Measurements from ENCODE around the gene GREM2. TPM values are rescaled to one million over a fixed set of nuclear protein-coding genes. Genes with fewer than 3 reads are reported as not detected.

Gene GREM2
- total RNA-seq, 2 donors from 2014 or later, result under 0.01 TPM; not detected in 1

DNA sequence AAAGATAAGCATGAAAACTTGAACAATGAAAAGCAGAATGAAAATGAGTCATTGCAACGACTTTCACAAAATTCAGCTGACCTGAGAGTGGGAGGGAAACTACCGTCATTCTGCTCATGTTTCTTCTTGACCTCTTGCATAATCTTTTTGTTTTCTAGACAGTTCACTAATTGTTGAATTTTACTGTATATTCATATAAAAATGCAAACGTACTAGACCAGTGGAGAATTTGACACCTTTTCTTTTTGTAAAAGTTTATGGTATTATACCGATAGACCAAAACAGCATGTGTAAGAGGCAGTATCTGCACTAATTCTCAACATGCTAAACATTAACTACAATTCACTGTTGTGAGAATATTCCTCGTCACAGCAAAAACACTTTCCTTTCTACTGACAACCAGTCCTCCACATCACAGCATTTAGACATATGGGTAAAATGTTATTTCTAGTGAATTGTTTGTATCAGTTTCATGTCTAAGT is 137.8 kb downstream of the GREM2 start:
- no peak for ATAC-seq
- Histone ChIP-seq H3K9me3 (no peaks in the 10 kb centered on the region), H3K27me3 (no peaks in the 10 kb centered on the region), H3K27ac (no peak overlapping the region), H3K4me3 (no peak overlapping the region), H3K36me3 (replicated peaks in 1 of 2; ENCODE audit: insufficient read depth in 1 of 2, low read depth in 2 of 2) (no peaks in the 10 kb centered on the region), H3K4me1 (no peaks in the 10 kb centered on the region)
- DNase-seq, result no peak
- intact Hi-C loops (cut with DNase I), result no loop called here
- 22 to 23% methylated on average over 5 of the region's 5 CpGs for WGBS, 2 donors
- no peak for TF ChIP-seq CTCF (IDR thresholded peaks at IDR 0.05)
- no peak for TF ChIP-seq POLR2A (IDR thresholded peaks at IDR 0.05)

DNA sequence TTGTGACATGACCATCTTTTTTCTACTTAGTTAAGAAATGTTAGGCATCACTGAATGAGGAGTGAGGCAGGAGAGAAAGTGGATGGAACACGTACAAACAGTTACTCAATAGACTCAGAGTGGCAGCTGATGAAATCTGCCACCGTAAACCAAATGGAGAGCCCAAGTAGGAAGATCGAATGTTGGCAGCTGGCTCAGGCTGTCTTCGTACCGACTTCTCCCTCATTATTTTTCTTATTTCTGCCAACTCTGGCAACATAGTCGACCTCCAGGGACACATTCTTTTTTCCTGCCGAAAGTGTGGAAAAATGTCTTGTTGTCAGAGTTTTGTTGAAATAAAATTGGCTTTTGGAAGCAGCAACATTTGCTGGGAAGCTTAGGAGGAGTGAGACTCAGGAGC is 143.3 kb downstream of the GREM2 start:
- no peak for DNase-seq
- WGBS, 2 donors, result 68 to 71% methylated on average over 7 of the region's 7 CpGs
- Histone ChIP-seq H3K27me3 (no peaks in the 10 kb centered on the region), H3K4me3 (no peak overlapping the region), H3K36me3 (replicated peaks in 1 of 2; ENCODE audit: insufficient read depth in 1 of 2, low read depth in 2 of 2) (no peaks in the 10 kb centered on the region), H3K9me3 (no peaks in the 10 kb centered on the region), H3K27ac (no peak overlapping the region), H3K4me1 (no peaks in the 10 kb centered on the region)
- TF ChIP-seq CTCF (IDR thresholded peaks at IDR 0.05) (no peak), POLR2A (IDR thresholded peaks at IDR 0.05) (no peak)
- intact Hi-C loops (cut with DNase I), result no loop called here
- no peak for ATAC-seq

DNA sequence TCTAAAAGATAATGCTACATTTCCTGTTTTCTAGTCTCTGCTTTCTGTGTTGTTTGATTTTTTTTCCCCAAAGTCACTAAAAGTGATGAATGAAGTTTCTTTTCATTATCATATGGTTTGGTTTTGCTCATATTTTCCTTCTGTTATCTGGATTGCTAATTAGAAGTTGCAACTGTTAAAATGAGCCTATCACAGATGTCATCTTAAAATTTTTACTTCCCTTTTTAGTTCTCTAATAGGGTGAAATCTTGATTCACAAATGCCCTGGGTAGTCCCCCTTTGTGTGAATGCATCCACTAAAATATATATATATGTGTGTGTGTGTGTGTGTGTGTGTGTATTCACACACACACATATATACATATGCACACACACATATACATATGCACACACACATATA is 144.1 kb downstream of the GREM2 start:
- H3K36me3 ChIP-seq (replicated peaks in 1 of 2; ENCODE audit: insufficient read depth in 1 of 2, low read depth in 2 of 2), result no peaks in the 10 kb centered on the region
- H3K4me3 ChIP-seq, result no peak overlapping the region
- no peaks in the 10 kb centered on the region for H3K27me3 ChIP-seq
- intact Hi-C loops (cut with DNase I), result no loop called here
- DNase-seq (no peak), ATAC-seq (no peak)
- TF ChIP-seq CTCF (IDR thresholded peaks at IDR 0.05) (no peak), POLR2A (IDR thresholded peaks at IDR 0.05) (no peak)
- no peak overlapping the region for H3K27ac ChIP-seq
- no peaks in the 10 kb centered on the region for H3K4me1 ChIP-seq
- no peaks in the 10 kb centered on the region for H3K9me3 ChIP-seq

GRCh38 chr1:240466509-240466908 is 145.4 kb downstream of the GREM2 start:
- Histone ChIP-seq H3K36me3 (replicated peaks in 1 of 2; ENCODE audit: insufficient read depth in 1 of 2, low read depth in 2 of 2) (no peaks in the 10 kb centered on the region), H3K4me1 (no peaks in the 10 kb centered on the region), H3K27me3 (no peaks in the 10 kb centered on the region), H3K9me3 (no peaks in the 10 kb centered on the region), H3K27ac (no peak overlapping the region), H3K4me3 (no peak overlapping the region)
- WGBS, 2 donors, result 61 to 67% methylated on average over 4 of the region's 4 CpGs
- DNase-seq (no peak), ATAC-seq (no peak)
- TF ChIP-seq POLR2A (IDR thresholded peaks at IDR 0.05), result no peak
- no peak for TF ChIP-seq CTCF (IDR thresholded peaks at IDR 0.05)
- intact Hi-C loops (cut with DNase I), result no loop called here

GRCh38 chr1:240465531-240465940 is 146.4 kb downstream of the GREM2 start:
- H3K36me3 ChIP-seq (replicated peaks in 1 of 2; ENCODE audit: insufficient read depth in 1 of 2, low read depth in 2 of 2), result no peaks in the 10 kb centered on the region
- TF ChIP-seq POLR2A (IDR thresholded peaks at IDR 0.05) (no peak), CTCF (IDR thresholded peaks at IDR 0.05) (no peak)
- ATAC-seq (no peak), DNase-seq (no peak)
- H3K9me3 ChIP-seq, result no peaks in the 10 kb centered on the region
- no peak overlapping the region for H3K27ac ChIP-seq
- no peaks in the 10 kb centered on the region for H3K4me1 ChIP-seq
- intact Hi-C loops (cut with DNase I), result no loop called here
- no peak overlapping the region for H3K4me3 ChIP-seq
- no peaks in the 10 kb centered on the region for H3K27me3 ChIP-seq
- WGBS, 2 donors, result 18 to 25% methylated on average over 6 of the region's 6 CpGs
